GM20000 (cell line): ENCODE data around the gene SHC3.

Experiments used
- DNase-seq: peaks from one replicate; pipeline ENCODE4 v3.0.0; 2012; ENCODE audit warnings: low spot score
- CTCF ChIP-seq: IDR thresholded peaks from 2 replicates; pipeline ENCODE4 v1.5.1; 2012; ENCODE audit warnings: mild to moderate bottlenecking, control low read depth; ENCODE audit errors: extremely low read depth, missing control alignments

The SHC3 gene

GRCh38 chr9:88997646-88998045, 181.0 kb downstream of the SHC3 start:
- TF ChIP-seq CTCF: no peak
- DNase-seq: no peak

GRCh38 chr9:88996921-88997235, 181.7 kb downstream of the SHC3 start:
- no peak for DNase-seq
- TF ChIP-seq CTCF: no peak

GRCh38 chr9:88996046-88996920, 182.3 kb downstream of the SHC3 start:
- no peak for DNase-seq
- no peak for TF ChIP-seq CTCF

- DNase-seq: no peak
- no peak for TF ChIP-seq CTCF
These were observed 183.0 kb downstream of the SHC3 start for GRCh38 chr9:88995627-88996026.

- TF ChIP-seq CTCF: no peak
- no peak for DNase-seq
These were observed 183.4 kb downstream of the SHC3 start for GRCh38 chr9:88995200-88995577.

GRCh38 chr9:88994469-88995199, 184.0 kb downstream of the SHC3 start:
- no peak for TF ChIP-seq CTCF
- DNase-seq: no peak

GRCh38 chr9:88993871-88994460, 184.7 kb downstream of the SHC3 start:
- DNase-seq: no peak
- TF ChIP-seq CTCF: no peak
